GM12878 (cell line): Measurements from ENCODE around the gene ATG101.

Experiments
- CTCF ChIP-seq, 3 experiments: IDR thresholded peaks in 2 of 3; conservative IDR thresholded peaks in 1 of 3; 2 replicates each; pipeline ENCODE4 v1.5.1; 2011; ENCODE audit warnings: low read depth in 3 of 3, low read length in 3 of 3, mild to moderate bottlenecking in 3 of 3, control low read depth in 2 of 3, moderate library complexity in 2 of 3, inconsistent platforms in 1 of 3, mixed read lengths in 1 of 3; ENCODE audit not compliant: control insufficient read depth in 2 of 3, insufficient read depth in 1 of 3; ENCODE audit errors: extremely low read depth in 1 of 3
- HCFC1 ChIP-seq: fragments of 150-350 bp; IDR thresholded peaks from 2 replicates; pipeline ENCODE4 v1.6.1; 2014; ENCODE audit warnings: low read length
- POLR2AphosphoS5 ChIP-seq: IDR thresholded peaks from 2 replicates; pipeline ENCODE4 v1.6.1; 2011; ENCODE audit warnings: mild to moderate bottlenecking, low read length, inconsistent platforms
- SREBF2 ChIP-seq: IDR thresholded peaks from 2 replicates; pipeline ENCODE4 v1.6.1; 2012; ENCODE audit warnings: mild to moderate bottlenecking, low read length

- TF ChIP-seq CTCF (IDR thresholded peaks at IDR 0.05 in 2 of 3, conservative IDR thresholded peaks at IDR 0.05 in 1 of 3; ENCODE audit: control insufficient read depth in 2 of 3, extremely low read depth in 1 of 3, insufficient read depth in 1 of 3, low read depth in 3 of 3, low read length in 3 of 3) (no peak), HCFC1 (no peak), POLR2AphosphoS5 (no peak), SREBF2 (no peak)
Observed at GRCh38 chr12:52080403-52081251, 10.8 kb downstream of the ATG101 start.
